COLO829 (cell line): ENCODE results near the gene PRKAR1B.
"Not testable (repeated sequence)": the region's sequence is repeated elsewhere in the genome, so short reads cannot be mapped to it uniquely, and the experiment has no call there.

ENCODE experiments used
- DNase-seq: peaks from one replicate; pipeline ENCODE4 v3.0.0; 2012; ENCODE audit warnings: low spot score

PRKAR1B gene

GRCh38 chr7:556837-557557 lies 170.1 kb downstream of the PRKAR1B start:
- no peak for DNase-seq

GRCh38 chr7:556291-556826 lies 170.7 kb downstream of the PRKAR1B start:
- DNase-seq = no peak

- no peak for DNase-seq
These were observed 171.4 kb downstream of the PRKAR1B start for GRCh38 chr7:555551-556160.

GRCh38 chr7:553636-554111 lies 173.4 kb downstream of the PRKAR1B start:
- no peak for DNase-seq

GRCh38 chr7:552868-553635 lies 174.0 kb downstream of the PRKAR1B start:
- no peak for DNase-seq

GRCh38 chr7:552151-552867 lies 174.8 kb downstream of the PRKAR1B start:
- not testable (repeated sequence) for DNase-seq

- not testable (repeated sequence) for DNase-seq
These were observed 175.5 kb downstream of the PRKAR1B start for GRCh38 chr7:551615-551970.

GRCh38 chr7:550881-551614 lies 176.0 kb downstream of the PRKAR1B start:
- no peak for DNase-seq

GRCh38 chr7:549891-550625 lies 177.0 kb downstream of the PRKAR1B start:
- no peak for DNase-seq

- no peak for DNase-seq
These were observed 177.8 kb downstream of the PRKAR1B start for GRCh38 chr7:549066-549890.

GRCh38 chr7:548401-548800 lies 178.7 kb downstream of the PRKAR1B start:
- no peak for DNase-seq

GRCh38 chr7:545470-545869 lies 181.6 kb downstream of the PRKAR1B start:
- DNase-seq = no peak

- DNase-seq = no peak
These were observed 182.5 kb downstream of the PRKAR1B start for GRCh38 chr7:544338-545221.

- DNase-seq = no peak
These were observed 183.4 kb downstream of the PRKAR1B start for GRCh38 chr7:543501-544337.

GRCh38 chr7:542713-543500 lies 184.2 kb downstream of the PRKAR1B start:
- peak; percentile 53 for DNase-seq

GRCh38 chr7:542131-542712 lies 184.9 kb downstream of the PRKAR1B start:
- no peak for DNase-seq

- DNase-seq = no peak
These were observed 185.4 kb downstream of the PRKAR1B start for GRCh38 chr7:541661-542060.
